ENCODE results near the gene NFKB1.

DNA sequence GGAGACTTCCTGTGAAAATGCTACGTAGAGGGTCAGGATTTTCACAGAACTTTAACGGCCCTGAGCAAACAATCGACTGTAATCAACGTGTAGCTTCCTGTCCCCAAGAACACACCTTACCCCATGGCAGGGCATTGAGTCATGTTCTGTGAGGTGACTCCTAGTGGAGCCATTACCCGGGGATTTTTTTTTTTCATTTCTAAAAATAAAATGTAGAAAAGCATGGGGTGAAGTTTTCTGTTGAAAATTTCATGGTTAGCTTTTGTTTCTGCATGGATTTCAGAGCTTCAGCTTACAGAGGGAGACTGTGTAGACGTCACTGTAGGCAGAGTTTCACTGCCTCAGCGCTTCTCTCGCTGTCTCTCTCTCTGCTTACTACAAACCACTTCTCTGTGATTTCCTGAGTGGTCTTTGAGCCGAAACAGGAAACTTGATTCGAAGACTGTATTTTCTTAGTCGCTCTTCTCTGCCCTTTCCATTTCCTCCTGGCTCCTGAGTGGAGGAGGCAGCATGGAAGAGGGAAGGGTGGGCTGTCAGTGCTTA lies 111.7 kb downstream of the NFKB1 start:
- TF ChIP-seq SMAD1 (IDR thresholded peaks at IDR 0.05; ENCODE audit: low read depth, low read length, partially characterized antibody) (no peak), HMG20B (CRISPR knock-in tag; IDR thresholded peaks at IDR 0.05) (no peak), NR1H2 (CRISPR knock-in tag; IDR thresholded peaks at IDR 0.05) (no peak), EZH2 (IDR thresholded peaks at IDR 0.05; ENCODE audit: borderline replicate concordance, low read depth, low read length) (no peak), KAT7 (CRISPR knock-in tag; IDR thresholded peaks at IDR 0.05; ENCODE audit: borderline replicate concordance) (no peak), SAP30 (IDR thresholded peaks at IDR 0.05; ENCODE audit: borderline replicate concordance, insufficient read depth, low read depth, low read length, poor library complexity, severe bottlenecking) (no peak), CBFB (CRISPR knock-in tag; IDR thresholded peaks at IDR 0.05) (no peak)
- TF ChIP-seq, protein P1, sequence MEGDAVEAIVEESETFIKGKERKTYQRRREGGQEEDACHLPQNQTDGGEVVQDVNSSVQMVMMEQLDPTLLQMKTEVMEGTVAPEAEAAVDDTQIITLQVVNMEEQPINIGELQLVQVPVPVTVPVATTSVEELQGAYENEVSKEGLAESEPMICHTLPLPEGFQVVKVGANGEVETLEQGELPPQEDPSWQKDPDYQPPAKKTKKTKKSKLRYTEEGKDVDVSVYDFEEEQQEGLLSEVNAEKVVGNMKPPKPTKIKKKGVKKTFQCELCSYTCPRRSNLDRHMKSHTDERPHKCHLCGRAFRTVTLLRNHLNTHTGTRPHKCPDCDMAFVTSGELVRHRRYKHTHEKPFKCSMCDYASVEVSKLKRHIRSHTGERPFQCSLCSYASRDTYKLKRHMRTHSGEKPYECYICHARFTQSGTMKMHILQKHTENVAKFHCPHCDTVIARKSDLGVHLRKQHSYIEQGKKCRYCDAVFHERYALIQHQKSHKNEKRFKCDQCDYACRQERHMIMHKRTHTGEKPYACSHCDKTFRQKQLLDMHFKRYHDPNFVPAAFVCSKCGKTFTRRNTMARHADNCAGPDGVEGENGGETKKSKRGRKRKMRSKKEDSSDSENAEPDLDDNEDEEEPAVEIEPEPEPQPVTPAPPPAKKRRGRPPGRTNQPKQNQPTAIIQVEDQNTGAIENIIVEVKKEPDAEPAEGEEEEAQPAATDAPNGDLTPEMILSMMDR (IDR thresholded peaks at IDR 0.05 in 2 of 3, conservative IDR thresholded peaks at IDR 0.05 in 1 of 3; ENCODE audit: insufficient read depth in 2 of 3, low read depth in 1 of 3, low read length in 3 of 3) = no peak
- TF ChIP-seq, protein P2, sequence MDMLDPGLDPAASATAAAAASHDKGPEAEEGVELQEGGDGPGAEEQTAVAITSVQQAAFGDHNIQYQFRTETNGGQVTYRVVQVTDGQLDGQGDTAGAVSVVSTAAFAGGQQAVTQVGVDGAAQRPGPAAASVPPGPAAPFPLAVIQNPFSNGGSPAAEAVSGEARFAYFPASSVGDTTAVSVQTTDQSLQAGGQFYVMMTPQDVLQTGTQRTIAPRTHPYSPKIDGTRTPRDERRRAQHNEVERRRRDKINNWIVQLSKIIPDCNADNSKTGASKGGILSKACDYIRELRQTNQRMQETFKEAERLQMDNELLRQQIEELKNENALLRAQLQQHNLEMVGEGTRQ (CRISPR knock-in tag; IDR thresholded peaks at IDR 0.05) = no peak
- TF ChIP-seq, protein P3, sequence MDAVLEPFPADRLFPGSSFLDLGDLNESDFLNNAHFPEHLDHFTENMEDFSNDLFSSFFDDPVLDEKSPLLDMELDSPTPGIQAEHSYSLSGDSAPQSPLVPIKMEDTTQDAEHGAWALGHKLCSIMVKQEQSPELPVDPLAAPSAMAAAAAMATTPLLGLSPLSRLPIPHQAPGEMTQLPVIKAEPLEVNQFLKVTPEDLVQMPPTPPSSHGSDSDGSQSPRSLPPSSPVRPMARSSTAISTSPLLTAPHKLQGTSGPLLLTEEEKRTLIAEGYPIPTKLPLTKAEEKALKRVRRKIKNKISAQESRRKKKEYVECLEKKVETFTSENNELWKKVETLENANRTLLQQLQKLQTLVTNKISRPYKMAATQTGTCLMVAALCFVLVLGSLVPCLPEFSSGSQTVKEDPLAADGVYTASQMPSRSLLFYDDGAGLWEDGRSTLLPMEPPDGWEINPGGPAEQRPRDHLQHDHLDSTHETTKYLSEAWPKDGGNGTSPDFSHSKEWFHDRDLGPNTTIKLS (IDR thresholded peaks at IDR 0.05; ENCODE audit: borderline replicate concordance, low read depth) = no peak

Data from K562 (cell line).